Embryonic facial prominence (tissue), 1 donor: Measurements from ENCODE around the gene CHD1.

Source experiments
- DNase-seq: peaks from one replicate; pipeline ENCODE4 v3.0.0-alpha.2; 2016; ENCODE audit errors: extremely low spot score

CHD1 gene

DNA sequence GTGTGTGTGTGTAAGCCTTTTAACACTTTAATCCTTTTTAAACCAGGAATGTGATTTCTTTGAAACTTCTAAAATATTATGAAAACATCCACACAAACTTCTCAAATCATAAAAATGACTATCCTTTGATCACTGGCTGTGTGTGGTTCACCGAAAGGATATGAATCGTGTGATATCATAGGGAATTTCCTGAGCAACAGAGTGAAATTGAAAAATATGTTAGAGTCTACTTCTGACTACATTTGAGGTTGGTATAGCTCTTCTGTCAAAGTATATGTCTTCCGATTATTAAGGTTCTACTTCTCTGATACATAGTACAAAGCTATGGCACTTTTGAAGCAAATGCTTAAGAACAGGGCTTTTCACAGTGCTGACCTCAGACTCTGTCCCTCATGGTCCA lies 115.1 kb downstream of the CHD1 start:
- DNase-seq = no peak

GRCh38 chr5:98810206-98810605 lies 118.6 kb downstream of the CHD1 start:
- no peak for DNase-seq

DNA sequence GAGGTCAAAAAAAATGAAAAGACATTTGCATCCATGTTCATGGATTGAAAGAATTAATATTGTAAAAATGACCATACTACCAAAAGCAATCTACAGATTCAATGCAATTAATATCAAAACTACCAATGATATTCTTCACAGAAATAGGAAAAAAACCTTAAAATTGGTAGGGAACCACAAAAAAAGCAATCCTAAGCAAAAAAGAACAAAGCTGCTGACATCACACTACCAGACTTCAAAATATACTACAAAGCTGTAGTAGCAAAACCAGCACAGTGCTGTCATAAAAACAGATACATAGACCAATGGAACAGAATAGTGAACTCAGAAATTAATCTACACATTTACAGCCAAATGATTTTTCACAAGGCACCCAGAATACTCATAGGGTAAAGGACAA lies 121.0 kb downstream of the CHD1 start:
- no peak for DNase-seq

DNA sequence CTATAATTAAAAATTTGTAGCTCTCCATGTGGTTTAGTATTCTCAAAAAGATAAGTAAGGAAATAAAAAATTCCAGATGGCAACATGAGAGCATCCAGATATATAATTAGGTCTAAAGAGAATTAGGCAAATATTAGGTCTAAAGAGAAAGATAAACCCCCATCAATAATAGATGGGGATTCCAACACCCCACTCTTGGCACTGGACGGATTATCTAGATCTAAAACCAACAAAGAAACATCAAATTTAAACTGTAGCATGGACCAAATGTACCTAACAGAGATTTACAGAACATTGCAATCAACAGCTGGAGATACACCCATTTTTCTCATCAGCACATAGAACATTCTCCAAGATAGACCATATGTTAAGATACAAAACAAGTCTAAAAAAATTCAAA lies 123.7 kb downstream of the CHD1 start:
- DNase-seq = no peak

DNA sequence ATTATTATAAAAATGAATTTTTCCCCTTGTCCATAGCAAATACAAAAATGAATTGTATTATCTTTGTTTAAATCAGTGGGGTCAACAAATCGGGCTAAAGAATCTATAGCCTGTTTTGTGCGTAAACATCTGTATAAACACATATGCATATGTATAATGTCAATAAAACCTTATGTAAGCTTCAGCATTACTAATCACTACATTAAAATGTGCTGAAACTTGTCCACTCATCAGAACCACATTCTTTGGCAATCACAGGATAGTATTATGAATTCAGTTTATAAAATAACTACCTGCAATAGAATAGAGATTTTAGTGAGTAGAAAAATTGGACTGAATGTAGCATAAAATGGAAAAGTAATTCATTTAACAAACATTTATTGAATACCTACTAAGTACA lies 124.7 kb downstream of the CHD1 start:
- DNase-seq = no peak
